Esophagus muscularis mucosa (tissue), 4 donors: ENCODE data around the gene KRT38. TPM values are rescaled to one million over a fixed set of nuclear protein-coding genes. Genes with fewer than 3 reads are reported as not detected.
A peak's percentile ranks its signal among the peaks of the same experiment; 100 is the strongest.

Experiments used
- DNase-seq: peaks from one replicate; pipeline ENCODE4 v3.0.0-alpha.2; 2017; ENCODE audit errors: extremely low spot score
- H3K27ac ChIP-seq, 4 donors: fragments of 200-600 bp; sonication (generic); replicated peaks in 1 of 4; 1 replicate in 3 of 4; 2 replicates in 1 of 4; pipeline ENCODE4 v1.5.1; 2016 to 2019; ENCODE audit warnings: mild to moderate bottlenecking in 1 of 4
- H3K27me3 ChIP-seq, 4 donors: fragments of 200-600 bp; sonication (generic); one replicate each; pipeline versions ENCODE4 v1.5.1 to v1.6.0; 2016 to 2019
- H3K36me3 ChIP-seq, 4 donors: fragments of 200-600 bp; sonication (generic); one replicate each; pipeline ENCODE4 v1.5.1; 2016 to 2019
- H3K4me1 ChIP-seq, 4 donors: fragments of 200-600 bp; sonication (generic); one replicate each; pipeline ENCODE4 v1.5.1; 2016 to 2019
- H3K4me3 ChIP-seq, 4 donors: fragments of 200-600 bp; sonication (generic); 1 replicate in 2 of 4; 2 replicates in 2 of 4; pipeline ENCODE4 v1.5.1; 2016 to 2019; ENCODE audit warnings: mild to moderate bottlenecking in 4 of 4, moderate library complexity in 1 of 4
- H3K9me3 ChIP-seq, 4 donors: fragments of 200-600 bp; sonication (generic); 1 replicate in 3 of 4; 2 replicates in 1 of 4; pipeline ENCODE4 v1.5.1; 2016 to 2019
- CTCF ChIP-seq, 3 experiments: fragments of 200-600 bp in 2 of 3; fragments of 450-650 bp in 1 of 3; sonication (generic) in 2 of 3; IDR thresholded peaks; one replicate each; pipeline ENCODE4 v1.5.1; 2017 to 2019; ENCODE audit warnings: antibody characterized with exemption in 3 of 3, mild to moderate bottlenecking in 2 of 3, moderate library complexity in 1 of 3
- EP300 ChIP-seq: sonication (generic); formaldehyde crosslinking; IDR thresholded peaks from one replicate; pipeline ENCODE4 v1.6.1; 2017; ENCODE audit warnings: antibody characterized with exemption
- POLR2A ChIP-seq: fragments of 450-650 bp; IDR thresholded peaks from one replicate; pipeline ENCODE4 v1.6.1; 2017; ENCODE audit warnings: antibody characterized with exemption, moderate library complexity, mild to moderate bottlenecking, low read depth
- POLR2AphosphoS5 ChIP-seq, 2 donors: sonication (generic); formaldehyde crosslinking; IDR thresholded peaks; one replicate each; pipeline ENCODE4 v1.6.1; 2017; ENCODE audit warnings: antibody characterized with exemption in 2 of 2
- WGBS: methylation state at CpG from one replicate; pipeline ENCODE4 v1.1.5; 2018; 5-methylcytosine and 5-hydroxymethylcytosine counted together
- intact Hi-C: fragments of 100-400 bp; cut with DNase I; formaldehyde crosslinking; loops from one replicate; pipeline ENCODE4 v1.15.1; 2023
- total RNA-seq, 4 donors: library from RNA; depleted of rRNA; stranded (reverse); fragments of >200 nt; gene quantifications; one replicate each; pipeline versions ENCODE4 v1.1.0 to v1.2.1, GENCODE V29; 2016

KRT38 gene
- total RNA-seq, 4 donors from 2014 or later, result not detected

- no peaks in the 10 kb centered on the region for H3K36me3 ChIP-seq
- H3K9me3 ChIP-seq, result no peaks in the 10 kb centered on the region
- WGBS, result 92% methylated on average over 10 of the region's 10 CpGs
- H3K27ac ChIP-seq, result no peak overlapping the region
- no peak overlapping the region for H3K4me3 ChIP-seq
- no peak for DNase-seq
- H3K4me1 ChIP-seq, result peaks cover 0 to 30% (median 24%) of the 10 kb centered on the region in 4 donors
- TF ChIP-seq POLR2AphosphoS5 (IDR thresholded peaks at IDR 0.05) (no peak), POLR2A (no peak), EP300 (no peak), CTCF (IDR thresholded peaks at IDR 0.05) (no peak)
- no peaks in the 10 kb centered on the region for H3K27me3 ChIP-seq
- intact Hi-C loops, result no loop called here
These were observed 33.6 kb downstream of the KRT38 start for GRCh38 chr17:41407226-41407625.

- Histone ChIP-seq H3K9me3 (no peaks in the 10 kb centered on the region), H3K36me3 (no peaks in the 10 kb centered on the region), H3K27ac (no peak overlapping the region), H3K4me1 (peaks cover 0 to 36% (median 32%) of the 10 kb centered on the region in 4 donors), H3K4me3 (no peak overlapping the region), H3K27me3 (no peaks in the 10 kb centered on the region)
- 72% methylated on average over 5 of the region's 5 CpGs for WGBS
- no peak for DNase-seq
- intact Hi-C loops, result no loop called here
- TF ChIP-seq CTCF (IDR thresholded peaks at IDR 0.05) (no peak), POLR2AphosphoS5 (IDR thresholded peaks at IDR 0.05) (no peak), POLR2A (no peak), EP300 (no peak)
These were observed 34.6 kb downstream of the KRT38 start for GRCh38 chr17:41406205-41406604.

- peak overlapping the region in 3 of 4 donors; percentile 28 to 71 (median 68) for H3K27ac ChIP-seq
- TF ChIP-seq EP300 (no peak), POLR2AphosphoS5 (IDR thresholded peaks at IDR 0.05) (peak; percentile 21 to 33), POLR2A (no peak)
- H3K36me3 ChIP-seq, result no peaks in the 10 kb centered on the region
- H3K4me1 ChIP-seq, result peaks cover 0 to 36% (median 32%) of the 10 kb centered on the region in 4 donors
- no peak for DNase-seq
- H3K4me3 ChIP-seq, result no peak overlapping the region
- no peaks in the 10 kb centered on the region for H3K9me3 ChIP-seq
- 41% methylated on average over 6 of the region's 7 CpGs for WGBS
- H3K27me3 ChIP-seq, result no peaks in the 10 kb centered on the region
- intact Hi-C loops, result no loop called here
These were observed 36.6 kb downstream of the KRT38 start for GRCh38 chr17:41404024-41404671.

GRCh38 chr17:41403404-41404023 lies 37.3 kb downstream of the KRT38 start:
- no peak for DNase-seq
- intact Hi-C loops, result no loop called here
- Histone ChIP-seq H3K9me3 (no peaks in the 10 kb centered on the region), H3K36me3 (no peaks in the 10 kb centered on the region), H3K4me3 (no peak overlapping the region), H3K4me1 (peaks cover 0 to 36% (median 32%) of the 10 kb centered on the region in 4 donors), H3K27ac (peak overlapping the region; percentile 28 to 71 (median 54)), H3K27me3 (no peaks in the 10 kb centered on the region)
- TF ChIP-seq EP300, result no peak
- TF ChIP-seq POLR2A, result no peak
- TF ChIP-seq POLR2AphosphoS5 (IDR thresholded peaks at IDR 0.05), result no peak
- TF ChIP-seq CTCF (IDR thresholded peaks at IDR 0.05), result no peak
- 65% methylated on average over 4 of the region's 4 CpGs for WGBS

GRCh38 chr17:41402161-41402560 lies 38.6 kb downstream of the KRT38 start:
- 77% methylated on average over 5 of the region's 5 CpGs for WGBS
- Histone ChIP-seq H3K27me3 (no peaks in the 10 kb centered on the region), H3K4me3 (no peak overlapping the region), H3K4me1 (peaks cover 0 to 36% (median 32%) of the 10 kb centered on the region in 4 donors), H3K36me3 (no peaks in the 10 kb centered on the region), H3K27ac (peak overlapping the region in 3 of 4 donors; percentile 40 to 71 (median 68)), H3K9me3 (no peaks in the 10 kb centered on the region)
- DNase-seq, result no peak
- intact Hi-C loops, result no loop called here
- peak in 1 of 2 donors; percentile 42 for TF ChIP-seq POLR2AphosphoS5 (IDR thresholded peaks at IDR 0.05)
- no peak for TF ChIP-seq CTCF (IDR thresholded peaks at IDR 0.05)
